Measurements from ENCODE around the gene AFMID. TPM values are rescaled to one million over a fixed set of nuclear protein-coding genes. Genes with fewer than 3 reads are reported as not detected.
"Not testable (repeated sequence)": the region's sequence is repeated elsewhere in the genome, so short reads cannot be mapped to it uniquely, and the experiment has no call there.

The AFMID gene
- total and polyA plus RNA-seq, 7 donors = 7.4 to 20.8 (median 9.3) TPM

GRCh38 chr17:78168242-78168902 lies 18.8 kb upstream of the AFMID start, which contains the start of gene SYNGR2:
SYNGR2 (plus strand) TSS chr17:78168581; CDS start chr17:78168617, 36 bp downstream.
- DNase-seq (peak; percentile 88 to 92), ATAC-seq (peak; percentile 70 to 81 (median 78))
- 1 to 4% (median 1%) methylated on average over 14 to 84 of the region's 84 CpGs for WGBS, 3 donors
- Histone ChIP-seq H3K4me1 (peaks cover 34% of the 10 kb centered on the region), H3K27ac (peak within 1 kb of the TSS; percentile 93), H3K27me3 (ENCODE audit: insufficient read depth in 3 of 3, low read length in 2 of 3) (no peaks in the 10 kb centered on the region), H3K9me3 (no peaks in the 10 kb centered on the region), H3K4me3 (peak within 1 kb of the TSS; percentile 83), H3K36me3 (ENCODE audit: insufficient read depth in 1 of 2, low read depth in 1 of 2) (peaks cover 0 to 22% of the 10 kb centered on the region in 2 donors)
- intact Hi-C loops (cut with DNase I) = no loop called here
- TF ChIP-seq CTCF (IDR thresholded peaks at IDR 0.05) = no peak

GRCh38 chr17:78168903-78169793 lies 18.0 kb upstream of the AFMID start:
- 7 to 24% (median 12%) methylated on average over 9 to 38 of the region's 38 CpGs for WGBS, 3 donors
- H3K4me1 ChIP-seq = peaks cover 42% of the 10 kb centered on the region
- ATAC-seq = peak; percentile 28 to 48 (median 34)
- no peaks in the 10 kb centered on the region for H3K9me3 ChIP-seq
- H3K36me3 ChIP-seq (ENCODE audit: insufficient read depth in 1 of 2, low read depth in 1 of 2) = peaks cover 0 to 22% of the 10 kb centered on the region in 2 donors
- TF ChIP-seq CTCF (IDR thresholded peaks at IDR 0.05) = no peak
- intact Hi-C loops (cut with DNase I) = no loop called here
- H3K27ac ChIP-seq = peak overlapping the region; percentile 93
- H3K27me3 ChIP-seq (ENCODE audit: insufficient read depth in 3 of 3, low read length in 2 of 3) = no peaks in the 10 kb centered on the region
- H3K4me3 ChIP-seq = peak overlapping the region; percentile 83
- peak; percentile 64 to 75 for DNase-seq

- DNase-seq (no peak), ATAC-seq (no peak)
- intact Hi-C loops (cut with DNase I) = no loop called here
- H3K27ac ChIP-seq = peak overlapping the region; percentile 98
- 81 to 86% (median 86%) methylated on average over 30 to 31 of the region's 31 CpGs for WGBS, 3 donors
- H3K4me3 ChIP-seq = peak overlapping the region; percentile 49
- H3K36me3 ChIP-seq (ENCODE audit: insufficient read depth in 1 of 2, low read depth in 1 of 2) = peaks cover 0 to 22% of the 10 kb centered on the region in 2 donors
- peaks cover 60% of the 10 kb centered on the region for H3K4me1 ChIP-seq
- TF ChIP-seq CTCF (IDR thresholded peaks at IDR 0.05) = no peak
- no peaks in the 10 kb centered on the region for H3K9me3 ChIP-seq
- H3K27me3 ChIP-seq (ENCODE audit: insufficient read depth in 3 of 3, low read length in 2 of 3) = no peaks in the 10 kb centered on the region
These were observed 16.2 kb upstream of the AFMID start for GRCh38 chr17:78170692-78171590.

GRCh38 chr17:78171591-78172248 lies 15.4 kb upstream of the AFMID start:
- 76 to 90% (median 80%) methylated on average over 18 to 19 of the region's 19 CpGs for WGBS, 3 donors
- peaks cover 0 to 22% of the 10 kb centered on the region in 2 donors for H3K36me3 ChIP-seq (ENCODE audit: insufficient read depth in 1 of 2, low read depth in 1 of 2)
- H3K27me3 ChIP-seq (ENCODE audit: insufficient read depth in 3 of 3, low read length in 2 of 3); intact Hi-C loops (cut with DNase I); ATAC-seq; DNase-seq; H3K9me3 ChIP-seq: not testable (repeated sequence)
- peak overlapping the region; percentile 49 for H3K4me3 ChIP-seq
- H3K27ac ChIP-seq = peak overlapping the region; percentile 98
- H3K4me1 ChIP-seq = peaks cover 68% of the 10 kb centered on the region

All from psoas muscle (tissue), 8 donors.